ENCODE measurements around the gene LMCD1. TPM values are rescaled to one million over a fixed set of nuclear protein-coding genes. Genes with fewer than 3 reads are reported as not detected.

The LMCD1 gene
- total and polyA plus RNA-seq, 2 donors (not counting 1 experiment from before 2014, with no cell fraction given), result 1.4 to 4.9 TPM

- Mint-ChIP-seq H3K4me3 (no peak overlapping the region), H3K4me1 (peaks cover 2% of the 10 kb centered on the region), H3K27ac (no peak overlapping the region), H3K9me3 (ENCODE audit: insufficient read depth) (no peaks in the 10 kb centered on the region), H3K27me3 (no peaks in the 10 kb centered on the region)
- POLR2A ChIA-PET, result no interaction called here
- Histone ChIP-seq H3K4me2 (replicated peaks; ENCODE audit: low read depth, low read length, poor library complexity, severe bottlenecking) (no peak overlapping the region), H3K4me3 (ENCODE audit: control extremely low read depth in 1 of 5, extremely low read depth in 1 of 5, insufficient read depth in 1 of 5, low read depth in 2 of 5, low read length in 4 of 5) (no peak overlapping the region), H3K79me2 (ENCODE audit: control insufficient read depth, insufficient read depth, low read length) (no peaks in the 10 kb centered on the region), H3K27ac (ENCODE audit: low read length in 2 of 2) (no peak overlapping the region), H3K9me3 (ENCODE audit: control extremely low read depth in 1 of 3, control insufficient read depth in 2 of 3, insufficient read depth in 1 of 3, low read length in 2 of 3) (no peaks in the 10 kb centered on the region), H4K20me1 (ENCODE audit: control insufficient read depth, insufficient read depth, low read length, poor library complexity, severe bottlenecking) (no peaks in the 10 kb centered on the region), H3K9ac (ENCODE audit: low read length) (no peak overlapping the region), H3K27me3 (replicated peaks in 1 of 4; ENCODE audit: control extremely low read depth in 1 of 4, control insufficient read depth in 3 of 4, insufficient read depth in 4 of 4, low read length in 3 of 4) (no peaks in the 10 kb centered on the region), H2AFZ (ENCODE audit: insufficient read depth, low read depth, low read length, poor library complexity, severe bottlenecking) (no peak overlapping the region), H3K36me3 (replicated peaks in 1 of 2; ENCODE audit: control extremely low read depth in 1 of 2, control insufficient read depth in 1 of 2, extremely low read depth in 1 of 2, insufficient read depth in 2 of 2, low read length in 1 of 2) (no peaks in the 10 kb centered on the region), H3K4me1 (ENCODE audit: control insufficient read depth in 2 of 2, insufficient read depth in 2 of 2, low read length in 2 of 2) (no peaks in the 10 kb centered on the region)
- DNase-seq, result no peak
- no CpG with 5 or more reads among the region's 3 CpGs for WGBS (ENCODE audit: insufficient coverage)
- no peak for TF ChIP-seq EZH2 (IDR thresholded peaks at IDR 0.05; ENCODE audit: borderline replicate concordance, insufficient read depth, low read depth, low read length, poor library complexity, severe bottlenecking)
- TF ChIP-seq CTCF (IDR thresholded peaks at IDR 0.05), result no peak
- intact Hi-C loops (cut with micrococcal nuclease), result no loop called here
- CTCF ChIA-PET, result interaction anchor here (0.6 kb wide), 1 partner anchor 693 kb away, joined by 4 read pairs; no protein-coding TSS in a partner anchor
- no peak for ATAC-seq (ENCODE audit: low read depth)
Measured at GRCh38 chr3:8519156-8519555, 17.5 kb downstream of the LMCD1 start.

- no peak for TF ChIP-seq EZH2 (IDR thresholded peaks at IDR 0.05; ENCODE audit: borderline replicate concordance, insufficient read depth, low read depth, low read length, poor library complexity, severe bottlenecking)
- Mint-ChIP-seq H3K9me3 (ENCODE audit: insufficient read depth) (no peaks in the 10 kb centered on the region), H3K4me3 (no peak overlapping the region), H3K4me1 (peaks cover 2% of the 10 kb centered on the region), H3K27me3 (no peaks in the 10 kb centered on the region), H3K27ac (no peak overlapping the region)
- ChIA-PET POLR2A (no interaction called here), CTCF (no interaction called here)
- no peak for ATAC-seq (ENCODE audit: low read depth)
- Histone ChIP-seq H4K20me1 (ENCODE audit: control insufficient read depth, insufficient read depth, low read length, poor library complexity, severe bottlenecking) (no peaks in the 10 kb centered on the region), H3K36me3 (replicated peaks in 1 of 2; ENCODE audit: control extremely low read depth in 1 of 2, control insufficient read depth in 1 of 2, extremely low read depth in 1 of 2, insufficient read depth in 2 of 2, low read length in 1 of 2) (no peaks in the 10 kb centered on the region), H2AFZ (ENCODE audit: insufficient read depth, low read depth, low read length, poor library complexity, severe bottlenecking) (no peak overlapping the region), H3K4me2 (replicated peaks; ENCODE audit: low read depth, low read length, poor library complexity, severe bottlenecking) (no peak overlapping the region), H3K4me3 (ENCODE audit: control extremely low read depth in 1 of 5, extremely low read depth in 1 of 5, insufficient read depth in 1 of 5, low read depth in 2 of 5, low read length in 4 of 5) (no peak overlapping the region), H3K27ac (ENCODE audit: low read length in 2 of 2) (no peak overlapping the region), H3K27me3 (replicated peaks in 1 of 4; ENCODE audit: control extremely low read depth in 1 of 4, control insufficient read depth in 3 of 4, insufficient read depth in 4 of 4, low read length in 3 of 4) (no peaks in the 10 kb centered on the region), H3K79me2 (ENCODE audit: control insufficient read depth, insufficient read depth, low read length) (no peaks in the 10 kb centered on the region), H3K9ac (ENCODE audit: low read length) (no peak overlapping the region), H3K4me1 (ENCODE audit: control insufficient read depth in 2 of 2, insufficient read depth in 2 of 2, low read length in 2 of 2) (no peaks in the 10 kb centered on the region), H3K9me3 (ENCODE audit: control extremely low read depth in 1 of 3, control insufficient read depth in 2 of 3, insufficient read depth in 1 of 3, low read length in 2 of 3) (no peaks in the 10 kb centered on the region)
- 86% methylated on average over 1 of the region's 2 CpGs for WGBS (ENCODE audit: insufficient coverage)
- DNase-seq, result no peak
- intact Hi-C loops (cut with micrococcal nuclease), result no loop called here
Measured at GRCh38 chr3:8519774-8520448, 18.3 kb downstream of the LMCD1 start.
